Keratinocyte (primary cell): ENCODE data around the gene SLC44A1. TPM values are rescaled to one million over a fixed set of nuclear protein-coding genes. Genes with fewer than 3 reads are reported as not detected.

Experiments
- DNase-seq: peaks from one replicate; pipeline ENCODE4 v3.0.0-alpha.2; 2011; ENCODE audit warnings: low read depth, missing footprints, low spot score
- FAIRE-seq: peaks from 2 replicates; lab custom pipeline; 2011; peaks lifted over from hg19 to GRCh38; lab: Jason Lieb, UNC
- H2AFZ ChIP-seq: 2 replicates; pipeline ENCODE4 v1.6.0; 2012; ENCODE audit warnings: low read length, control low read depth, inconsistent platforms; ENCODE audit not compliant: control insufficient read depth
- H3K27ac ChIP-seq: 2 replicates; pipeline ENCODE4 v1.5.1; 2011; ENCODE audit warnings: low read length; ENCODE audit not compliant: control insufficient read depth, insufficient read depth
- H3K27me3 ChIP-seq: 3 replicates; pipeline ENCODE4 v1.6.0; 2011; ENCODE audit warnings: low read length; ENCODE audit not compliant: control insufficient read depth, insufficient read depth; ENCODE audit errors: extremely low read depth
- H3K36me3 ChIP-seq, 2 experiments: 2 replicates in 1 of 2; 3 replicates in 1 of 2; pipeline ENCODE4 v1.5.1; 2011; ENCODE audit warnings: low read length in 2 of 2, mild to moderate bottlenecking in 1 of 2; ENCODE audit not compliant: control insufficient read depth in 2 of 2, insufficient read depth in 2 of 2; ENCODE audit errors: extremely low read depth in 1 of 2
- H3K4me1 ChIP-seq: 3 replicates; pipeline ENCODE4 v1.5.1; 2011; ENCODE audit warnings: low read length; ENCODE audit not compliant: control insufficient read depth, insufficient read depth; ENCODE audit errors: extremely low read depth
- H3K4me2 ChIP-seq: 3 replicates; pipeline ENCODE4 v1.6.0; 2011; ENCODE audit warnings: low read depth, low read length; ENCODE audit not compliant: control insufficient read depth, insufficient read depth; ENCODE audit errors: extremely low read depth
- H3K4me3 ChIP-seq, 3 experiments: fragments of 200-600 bp in 1 of 3; sonication (generic) in 1 of 3; 2 replicates in 2 of 3; 3 replicates in 1 of 3; pipeline ENCODE4 v1.5.1; 2011 to 2016; ENCODE audit warnings: low read length in 3 of 3, mild to moderate bottlenecking in 3 of 3, control low read depth in 2 of 3, inconsistent platforms in 1 of 3, low read depth in 1 of 3, mixed read lengths in 1 of 3, mixed run types in 1 of 3, moderate library complexity in 1 of 3; ENCODE audit not compliant: control insufficient read depth in 2 of 3, insufficient read depth in 2 of 3; ENCODE audit errors: extremely low read depth in 1 of 3
- H3K79me2 ChIP-seq: 2 replicates; pipeline ENCODE4 v1.6.0; 2012; ENCODE audit warnings: low read length; ENCODE audit not compliant: control insufficient read depth, insufficient read depth
- H3K9ac ChIP-seq: 3 replicates; pipeline ENCODE4 v1.6.0; 2011; ENCODE audit warnings: low read length; ENCODE audit not compliant: control insufficient read depth, insufficient read depth; ENCODE audit errors: extremely low read depth
- H3K9me1 ChIP-seq: 3 replicates; pipeline ENCODE4 v1.6.0; 2011; ENCODE audit warnings: low read length; ENCODE audit not compliant: control insufficient read depth, insufficient read depth; ENCODE audit errors: extremely low read depth
- H3K9me3 ChIP-seq: 2 replicates; pipeline ENCODE4 v1.5.1; 2012; ENCODE audit warnings: low read depth, low read length; ENCODE audit not compliant: control insufficient read depth
- H4K20me1 ChIP-seq: 3 replicates; pipeline ENCODE4 v1.6.0; 2011; ENCODE audit warnings: low read length; ENCODE audit not compliant: control insufficient read depth, insufficient read depth; ENCODE audit errors: extremely low read depth
- CTCF ChIP-seq, 3 experiments: IDR thresholded peaks in 1 of 3; conservative IDR thresholded peaks in 1 of 3; optimal IDR thresholded peaks in 1 of 3; 2 replicates in 2 of 3; 3 replicates in 1 of 3; pipeline versions ENCODE3 to v1.5.1; 2011; ENCODE audit warnings: low read length in 3 of 3, mild to moderate bottlenecking in 3 of 3, moderate library complexity in 2 of 3, control low read depth in 1 of 3, inconsistent platforms in 1 of 3; ENCODE audit not compliant: insufficient read depth in 2 of 3; ENCODE audit errors: extremely low read depth in 1 of 3
- EZH2 ChIP-seq: IDR thresholded peaks from one replicate; pipeline ENCODE4 v1.6.1; 2012; ENCODE audit warnings: inconsistent platforms, mild to moderate bottlenecking, low read length, moderate library complexity
- dilution Hi-C: fragments of 300-500 bp; cut with MboI; formaldehyde crosslinking; loops from one replicate; pipeline ENCODE4 v1.7.0; 2020; ENCODE audit warnings: low sequenced_read_pairs; ENCODE audit not compliant: extremely low pct_ligation_motif_present
- polyA plus RNA-seq, 5 experiments: library from polyadenylated mRNA; depleted of rRNA in 3 of 5; stranded (reverse) in 3 of 5; stranded (forward) in 1 of 5; unstranded in 1 of 5; fragments of >200 nt; gene quantifications; 1 replicate in 1 of 5; 2 replicates in 3 of 5; 3 replicates in 1 of 5; pipeline versions ENCODE4 v1.2.1 to v1.2.3, GENCODE V29; 2011 to 2012; ENCODE audit warnings: missing spikeins in 2 of 5, low read depth in 1 of 5, low replicate concordance in 1 of 5

SLC44A1 gene
- polyA plus RNA-seq, 1 donor (not counting 4 experiments of a cell fraction or from before 2014, with no cell fraction given), result 22.9 TPM

GRCh38 chr9:105457560-105458294 is 213.3 kb downstream of the SLC44A1 start:
- DNase-seq (no peak), FAIRE-seq (no peak)
- TF ChIP-seq CTCF (optimal IDR thresholded peaks at IDR 0.05 in 1 of 3, IDR thresholded peaks at IDR 0.05 in 1 of 3, conservative IDR thresholded peaks at IDR 0.05 in 1 of 3; ENCODE audit: extremely low read depth in 1 of 3, insufficient read depth in 2 of 3, low read length in 3 of 3) (no peak), EZH2 (no peak)
- no peak overlapping the region for H3K4me3 ChIP-seq
- no peak overlapping the region for H2AFZ ChIP-seq
- peaks cover 2% of the 10 kb centered on the region for H3K9me1 ChIP-seq
- peaks cover 4% of the 10 kb centered on the region for H3K9me3 ChIP-seq
- no peaks in the 10 kb centered on the region for H4K20me1 ChIP-seq
- H3K27me3 ChIP-seq, result no peaks in the 10 kb centered on the region
- H3K4me1 ChIP-seq, result peaks cover 3% of the 10 kb centered on the region
- peaks cover 0 to 3% of the 10 kb centered on the region in 2 experiments for H3K36me3 ChIP-seq
- no peak overlapping the region for H3K4me2 ChIP-seq
- no peak overlapping the region for H3K9ac ChIP-seq
- dilution Hi-C loops, result no loop called here
- no peak overlapping the region for H3K27ac ChIP-seq
- H3K79me2 ChIP-seq, result peaks cover 92% of the 10 kb centered on the region

DNA sequence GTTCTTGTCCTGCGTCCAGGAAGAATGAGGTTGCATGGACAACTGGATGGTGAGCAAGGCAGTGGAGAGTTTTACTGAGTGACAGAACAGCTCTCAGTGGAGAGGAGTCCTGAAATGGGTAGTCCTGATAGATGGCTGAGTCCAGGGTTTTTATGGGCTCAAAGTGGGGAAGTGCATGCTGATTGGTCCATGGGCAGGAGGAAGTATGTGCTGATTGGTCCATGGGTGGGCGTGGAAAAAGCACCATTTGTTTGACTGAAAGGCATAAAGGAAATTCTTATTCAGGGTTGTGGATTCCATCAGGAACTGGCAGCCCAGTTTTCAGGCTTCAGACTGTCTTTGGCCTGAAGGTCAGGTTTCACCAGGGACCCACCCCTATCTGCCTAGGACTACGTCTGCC is 214.0 kb downstream of the SLC44A1 start:
- Histone ChIP-seq H3K4me1 (peaks cover 3% of the 10 kb centered on the region), H3K36me3 (peaks cover 0 to 3% of the 10 kb centered on the region in 2 experiments), H3K9ac (no peak overlapping the region), H3K79me2 (peaks cover 87% of the 10 kb centered on the region), H4K20me1 (no peaks in the 10 kb centered on the region), H3K4me2 (no peak overlapping the region), H3K27me3 (no peaks in the 10 kb centered on the region), H3K27ac (no peak overlapping the region), H3K4me3 (no peak overlapping the region), H3K9me1 (peaks cover 2% of the 10 kb centered on the region), H2AFZ (no peak overlapping the region), H3K9me3 (peaks cover 4% of the 10 kb centered on the region)
- TF ChIP-seq EZH2 (no peak), CTCF (optimal IDR thresholded peaks at IDR 0.05 in 1 of 3, IDR thresholded peaks at IDR 0.05 in 1 of 3, conservative IDR thresholded peaks at IDR 0.05 in 1 of 3; ENCODE audit: extremely low read depth in 1 of 3, insufficient read depth in 2 of 3, low read length in 3 of 3) (no peak)
- dilution Hi-C loops, result no loop called here
- FAIRE-seq (no peak), DNase-seq (no peak)
